OCI-LY1 (cell line): ENCODE data around the gene DCTD.

ENCODE experiments used
- CTCF ChIP-seq: fragments of 200-600 bp; sonication (generic), shearing (Covaris generic); IDR thresholded peaks from 2 replicates; pipeline ENCODE4 v1.5.1; 2017; ENCODE audit warnings: mild to moderate bottlenecking, antibody characterized with exemption, low read length, moderate library complexity, mixed read lengths
- EZH2 ChIP-seq: fragments of 200-600 bp; sonication (generic), shearing (Covaris generic); IDR thresholded peaks from 2 replicates; pipeline ENCODE4 v1.8.0; 2017; ENCODE audit warnings: borderline replicate concordance, mixed run types, mild to moderate bottlenecking, antibody characterized with exemption, low read length, moderate library complexity, mixed read lengths

DNA sequence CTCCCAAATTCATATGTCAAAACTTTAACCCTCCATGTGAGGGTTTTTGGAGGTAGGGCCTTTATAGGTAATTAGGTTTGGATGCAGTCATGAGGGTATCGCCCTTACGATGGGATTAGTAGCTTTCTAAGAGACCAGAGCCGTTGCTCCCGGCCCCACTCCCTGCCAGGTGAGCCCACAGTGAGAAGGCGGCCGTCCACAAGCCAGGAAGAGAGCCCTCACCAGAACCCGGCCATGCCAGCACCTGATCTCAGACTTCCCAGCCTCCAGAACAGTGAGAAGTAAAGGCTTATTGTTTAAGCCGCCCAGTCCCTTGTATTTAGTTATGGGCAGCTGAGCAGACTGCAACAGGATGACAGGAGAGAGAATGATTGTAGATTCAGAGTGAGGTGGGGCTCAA lies 40.8 kb downstream of the DCTD start:
- no peak for TF ChIP-seq CTCF
- TF ChIP-seq EZH2: no peak
